ENCODE results near the gene TTC36.

GRCh38 chr11:118569670-118570069 lies 42.4 kb downstream of the TTC36 start:
- TF ChIP-seq STAG1 (CRISPR knock-in tag; IDR thresholded peaks at IDR 0.05; ENCODE audit: borderline replicate concordance) = no peak
- TF ChIP-seq, protein P1, sequence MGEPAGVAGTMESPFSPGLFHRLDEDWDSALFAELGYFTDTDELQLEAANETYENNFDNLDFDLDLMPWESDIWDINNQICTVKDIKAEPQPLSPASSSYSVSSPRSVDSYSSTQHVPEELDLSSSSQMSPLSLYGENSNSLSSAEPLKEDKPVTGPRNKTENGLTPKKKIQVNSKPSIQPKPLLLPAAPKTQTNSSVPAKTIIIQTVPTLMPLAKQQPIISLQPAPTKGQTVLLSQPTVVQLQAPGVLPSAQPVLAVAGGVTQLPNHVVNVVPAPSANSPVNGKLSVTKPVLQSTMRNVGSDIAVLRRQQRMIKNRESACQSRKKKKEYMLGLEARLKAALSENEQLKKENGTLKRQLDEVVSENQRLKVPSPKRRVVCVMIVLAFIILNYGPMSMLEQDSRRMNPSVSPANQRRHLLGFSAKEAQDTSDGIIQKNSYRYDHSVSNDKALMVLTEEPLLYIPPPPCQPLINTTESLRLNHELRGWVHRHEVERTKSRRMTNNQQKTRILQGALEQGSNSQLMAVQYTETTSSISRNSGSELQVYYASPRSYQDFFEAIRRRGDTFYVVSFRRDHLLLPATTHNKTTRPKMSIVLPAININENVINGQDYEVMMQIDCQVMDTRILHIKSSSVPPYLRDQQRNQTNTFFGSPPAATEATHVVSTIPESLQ (CRISPR knock-in tag; IDR thresholded peaks at IDR 0.05) = no peak
- TF ChIP-seq ZNF347 (CRISPR knock-in tag; IDR thresholded peaks at IDR 0.05; ENCODE audit: low read depth) = no peak
- TF ChIP-seq, protein P2, sequence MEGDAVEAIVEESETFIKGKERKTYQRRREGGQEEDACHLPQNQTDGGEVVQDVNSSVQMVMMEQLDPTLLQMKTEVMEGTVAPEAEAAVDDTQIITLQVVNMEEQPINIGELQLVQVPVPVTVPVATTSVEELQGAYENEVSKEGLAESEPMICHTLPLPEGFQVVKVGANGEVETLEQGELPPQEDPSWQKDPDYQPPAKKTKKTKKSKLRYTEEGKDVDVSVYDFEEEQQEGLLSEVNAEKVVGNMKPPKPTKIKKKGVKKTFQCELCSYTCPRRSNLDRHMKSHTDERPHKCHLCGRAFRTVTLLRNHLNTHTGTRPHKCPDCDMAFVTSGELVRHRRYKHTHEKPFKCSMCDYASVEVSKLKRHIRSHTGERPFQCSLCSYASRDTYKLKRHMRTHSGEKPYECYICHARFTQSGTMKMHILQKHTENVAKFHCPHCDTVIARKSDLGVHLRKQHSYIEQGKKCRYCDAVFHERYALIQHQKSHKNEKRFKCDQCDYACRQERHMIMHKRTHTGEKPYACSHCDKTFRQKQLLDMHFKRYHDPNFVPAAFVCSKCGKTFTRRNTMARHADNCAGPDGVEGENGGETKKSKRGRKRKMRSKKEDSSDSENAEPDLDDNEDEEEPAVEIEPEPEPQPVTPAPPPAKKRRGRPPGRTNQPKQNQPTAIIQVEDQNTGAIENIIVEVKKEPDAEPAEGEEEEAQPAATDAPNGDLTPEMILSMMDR (IDR thresholded peaks at IDR 0.05 in 2 of 3, conservative IDR thresholded peaks at IDR 0.05 in 1 of 3; ENCODE audit: insufficient read depth in 2 of 3, low read depth in 1 of 3, low read length in 3 of 3) = no peak
- no peak for TF ChIP-seq CREB1 (IDR thresholded peaks at IDR 0.05)
- no peak for TF ChIP-seq CREB1 (CRISPR knock-in tag; IDR thresholded peaks at IDR 0.05)
- no peak for TF ChIP-seq NR4A1 (CRISPR knock-in tag; IDR thresholded peaks at IDR 0.05)
- TF ChIP-seq NR4A1 (tag; IDR thresholded peaks at IDR 0.05) = no peak
- TF ChIP-seq TARDBP (IDR thresholded peaks at IDR 0.05) = no peak
- no peak for TF ChIP-seq HNRNPK (IDR thresholded peaks at IDR 0.05; ENCODE audit: low read depth, low read length, poor library complexity, severe bottlenecking)
- no peak for TF ChIP-seq ZNF165 (CRISPR knock-in tag; IDR thresholded peaks at IDR 0.05; ENCODE audit: borderline replicate concordance)
- no peak for TF ChIP-seq RFX5 (IDR thresholded peaks at IDR 0.05; ENCODE audit: low read depth, low read length)
- TF ChIP-seq, protein P3, sequence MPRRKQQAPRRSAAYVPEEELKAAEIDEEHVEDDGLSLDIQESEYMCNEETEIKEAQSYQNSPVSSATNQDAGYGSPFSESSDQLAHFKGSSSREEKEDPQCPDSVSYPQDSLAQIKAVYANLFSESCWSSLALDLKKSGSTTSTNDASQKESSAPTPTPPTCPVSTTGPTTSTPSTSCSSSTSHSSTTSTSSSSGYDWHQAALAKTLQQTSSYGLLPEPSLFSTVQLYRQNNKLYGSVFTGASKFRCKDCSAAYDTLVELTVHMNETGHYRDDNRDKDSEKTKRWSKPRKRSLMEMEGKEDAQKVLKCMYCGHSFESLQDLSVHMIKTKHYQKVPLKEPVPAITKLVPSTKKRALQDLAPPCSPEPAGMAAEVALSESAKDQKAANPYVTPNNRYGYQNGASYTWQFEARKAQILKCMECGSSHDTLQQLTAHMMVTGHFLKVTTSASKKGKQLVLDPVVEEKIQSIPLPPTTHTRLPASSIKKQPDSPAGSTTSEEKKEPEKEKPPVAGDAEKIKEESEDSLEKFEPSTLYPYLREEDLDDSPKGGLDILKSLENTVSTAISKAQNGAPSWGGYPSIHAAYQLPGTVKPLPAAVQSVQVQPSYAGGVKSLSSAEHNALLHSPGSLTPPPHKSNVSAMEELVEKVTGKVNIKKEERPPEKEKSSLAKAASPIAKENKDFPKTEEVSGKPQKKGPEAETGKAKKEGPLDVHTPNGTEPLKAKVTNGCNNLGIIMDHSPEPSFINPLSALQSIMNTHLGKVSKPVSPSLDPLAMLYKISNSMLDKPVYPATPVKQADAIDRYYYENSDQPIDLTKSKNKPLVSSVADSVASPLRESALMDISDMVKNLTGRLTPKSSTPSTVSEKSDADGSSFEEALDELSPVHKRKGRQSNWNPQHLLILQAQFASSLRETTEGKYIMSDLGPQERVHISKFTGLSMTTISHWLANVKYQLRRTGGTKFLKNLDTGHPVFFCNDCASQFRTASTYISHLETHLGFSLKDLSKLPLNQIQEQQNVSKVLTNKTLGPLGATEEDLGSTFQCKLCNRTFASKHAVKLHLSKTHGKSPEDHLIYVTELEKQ (CRISPR knock-in tag; IDR thresholded peaks at IDR 0.05) = no peak
